K562 (cell line): ENCODE data around the gene CENPU. TPM values are rescaled to one million over a fixed set of nuclear protein-coding genes. Genes with fewer than 3 reads are reported as not detected.

Experiments
- ATAC-seq: fragments of 200-7000 bp; cut with Tn5 transposase; 3 replicates; pipeline ENCODE4 v1.9.1; 2020; ENCODE audit warnings: moderate library complexity
- BruUV-seq: library from RNA; stranded (reverse); fragments of 400-500 nt; replicated peaks from 2 replicates; lab custom pipeline; 2021; lab: Mats Ljungman, UMichigan
- CTCF ChIA-PET: fragments of 300-600 bp; formaldehyde crosslinking; extraction: SDS; loops from one replicate; lab custom pipeline; 2021; ENCODE audit warnings: low intra/inter-chr PET ratio; lab: Yijun Ruan, JAX
- POLR2A ChIA-PET: fragments of 300-600, 350-650 bp; sonication (Branson Sonifier 250); formaldehyde crosslinking; extraction: SDS; loops from one replicate; lab custom pipeline; 2021; ENCODE audit warnings: antibody characterized with exemption, inconsistent platforms; lab: Yijun Ruan, JAX
- DNase-seq, 4 experiments: peaks; one replicate each; pipeline versions ENCODE4 v3.0.0 to v3.0.0-alpha.2; 2011 to 2018; ENCODE audit warnings: low spot score in 3 of 4, mixed read lengths in 3 of 4; ENCODE audit errors: extremely low read depth in 1 of 4
- FAIRE-seq: peaks from 2 replicates; lab custom pipeline; 2011; peaks lifted over from hg19 to GRCh38; lab: Jason Lieb, UNC
- H2AFZ ChIP-seq: 2 replicates; pipeline ENCODE4 v1.6.0; 2011; ENCODE audit warnings: low read depth, low read length, control low read depth, inconsistent platforms
- H3K27ac ChIP-seq: fragments of 200-600 bp; 3 replicates; pipeline ENCODE4 v1.8.0; 2011; ENCODE audit warnings: low read depth, mild to moderate bottlenecking, control low read depth, inconsistent platforms, low read length, moderate library complexity, mixed read lengths; ENCODE audit errors: extremely low read depth
- H3K27me3 ChIP-seq, 2 experiments: fragments of 300-600 bp in 1 of 2; 2 replicates in 1 of 2; 3 replicates in 1 of 2; pipeline versions ENCODE4 v1.6.0 to v1.8.0; 2011; ENCODE audit warnings: inconsistent platforms in 2 of 2, low read length in 2 of 2, mild to moderate bottlenecking in 1 of 2, mixed read lengths in 1 of 2, moderate library complexity in 1 of 2; ENCODE audit not compliant: control insufficient read depth in 2 of 2, insufficient read depth in 2 of 2
- H3K36me3 ChIP-seq: fragments of 300-600 bp; 3 replicates; pipeline ENCODE4 v1.8.0; 2011; ENCODE audit warnings: mild to moderate bottlenecking, low read length, inconsistent platforms; ENCODE audit not compliant: control insufficient read depth, insufficient read depth
- H3K4me1 ChIP-seq, 2 experiments: fragments of 200-600 bp in 1 of 2; replicated peaks in 1 of 2; 2 replicates in 1 of 2; 3 replicates in 1 of 2; pipeline versions ENCODE4 v1.5.1 to v1.8.0; 2011; ENCODE audit warnings: inconsistent platforms in 2 of 2, low read length in 2 of 2, mild to moderate bottlenecking in 1 of 2, mixed read lengths in 1 of 2, moderate library complexity in 1 of 2; ENCODE audit not compliant: control insufficient read depth in 2 of 2, insufficient read depth in 2 of 2
- H3K4me2 ChIP-seq: 2 replicates; pipeline ENCODE4 v1.6.1; 2011; ENCODE audit warnings: low read length, control low read depth, inconsistent platforms, mixed read lengths; ENCODE audit not compliant: insufficient read depth
- H3K4me3 ChIP-seq: fragments of 200-600 bp; sonication (generic), shearing (Covaris generic); 2 replicates; pipeline ENCODE4 v1.5.1; 2016; ENCODE audit warnings: control low read depth, inconsistent platforms
- H3K79me2 ChIP-seq: fragments of 200-600 bp; 3 replicates; pipeline ENCODE4 v1.8.0; 2011; ENCODE audit warnings: low read length, inconsistent platforms; ENCODE audit not compliant: control insufficient read depth, insufficient read depth
- H3K9ac ChIP-seq, 2 experiments: 2 replicates each; pipeline versions ENCODE4 v1.6.0 to v1.6.1; 2011; ENCODE audit warnings: low read depth in 2 of 2, low read length in 2 of 2, control low read depth in 1 of 2, inconsistent platforms in 1 of 2, mild to moderate bottlenecking in 1 of 2, mixed read lengths in 1 of 2; ENCODE audit not compliant: insufficient read depth in 1 of 2
- H3K9me1 ChIP-seq: one replicate; pipeline ENCODE4 v1.6.0; 2011; ENCODE audit warnings: inconsistent platforms, mild to moderate bottlenecking, low read length, moderate library complexity; ENCODE audit not compliant: control insufficient read depth, insufficient read depth
- H3K9me3 ChIP-seq: replicated peaks from 2 replicates; pipeline ENCODE4 v1.5.1; 2011; ENCODE audit warnings: low read depth, low read length, inconsistent platforms; ENCODE audit not compliant: control insufficient read depth, insufficient read depth
- H4K20me1 ChIP-seq: replicated peaks from 2 replicates; pipeline ENCODE4 v1.6.1; 2011; ENCODE audit warnings: low read length, inconsistent platforms, mixed read lengths; ENCODE audit not compliant: control insufficient read depth, insufficient read depth
- ARID2 ChIP-seq: fragments of 450-650 bp; IDR thresholded peaks from 2 replicates; pipeline ENCODE4 v1.6.1; 2017; ENCODE audit warnings: antibody characterized with exemption, mild to moderate bottlenecking
- ARNT ChIP-seq, 2 experiments: fragments of 450-650 bp; IDR thresholded peaks; 2 replicates each; pipeline ENCODE4 v1.6.1; 2016; ENCODE audit warnings: mild to moderate bottlenecking in 1 of 2
- ATF3 ChIP-seq, 2 experiments: fragments of 450-650 bp in 1 of 2; sonication (generic) in 1 of 2; formaldehyde crosslinking in 1 of 2; IDR thresholded peaks in 1 of 2; conservative IDR thresholded peaks in 1 of 2; 2 replicates each; pipeline versions ENCODE4 v1.6.1 to v1.8.1; 2016 to 2023; ENCODE audit warnings: mild to moderate bottlenecking in 2 of 2, moderate library complexity in 2 of 2, inconsistent platforms in 1 of 2, missing genetic modification reagents in 1 of 2
- CHAMP1 ChIP-seq: fragments of 450-650 bp; IDR thresholded peaks from 2 replicates; pipeline ENCODE4 v1.6.1; 2016; ENCODE audit warnings: mild to moderate bottlenecking
- EP400 ChIP-seq: fragments of 450-650 bp; IDR thresholded peaks from 2 replicates; pipeline ENCODE4 v1.6.1; 2017; ENCODE audit warnings: antibody characterized with exemption, mild to moderate bottlenecking, moderate library complexity
- HIVEP1 ChIP-seq: fragments of 250-450 bp; sonication (Bioruptor Pico); IDR thresholded peaks from 2 replicates; pipeline ENCODE4 v1.4.0; 2020; ENCODE audit warnings: mild to moderate bottlenecking
- HNRNPLL ChIP-seq: fragments of 200-400 bp; formaldehyde crosslinking; IDR thresholded peaks from 2 replicates; pipeline ENCODE4 v1.6.1; 2017; ENCODE audit warnings: low read length, low read depth, mild to moderate bottlenecking; ENCODE audit not compliant: poor library complexity, severe bottlenecking
- KAT8 ChIP-seq: fragments of 450-650 bp; IDR thresholded peaks from 2 replicates; pipeline ENCODE4 v1.6.1; 2016; ENCODE audit warnings: low read depth, mild to moderate bottlenecking
- KDM2B ChIP-seq: fragments of 250-450 bp; sonication (Bioruptor Pico); IDR thresholded peaks from 2 replicates; pipeline ENCODE4 v1.8.0; 2021; ENCODE audit warnings: mild to moderate bottlenecking, moderate library complexity
- NFXL1 ChIP-seq: fragments of 450-650 bp; formaldehyde crosslinking; IDR thresholded peaks from 2 replicates; pipeline ENCODE4 v1.4.0; 2021; ENCODE audit warnings: mild to moderate bottlenecking
- PCBP2 ChIP-seq: fragments of 200-400 bp; formaldehyde crosslinking; IDR thresholded peaks from 2 replicates; pipeline ENCODE4 v1.6.1; 2018; ENCODE audit warnings: low read length, low read depth, mild to moderate bottlenecking, moderate library complexity; ENCODE audit not compliant: poor library complexity, severe bottlenecking
- PURB ChIP-seq: sonication (generic); formaldehyde crosslinking; IDR thresholded peaks from 2 replicates; pipeline ENCODE4 v1.9.0; 2021; ENCODE audit warnings: low read depth, mild to moderate bottlenecking, missing genetic modification reagents
- TCF15 ChIP-seq: fragments of 250-450 bp; sonication (Bioruptor Pico); IDR thresholded peaks from 2 replicates; pipeline ENCODE4 v1.8.0; 2022; ENCODE audit warnings: moderate library complexity, mild to moderate bottlenecking, inconsistent platforms
- TEAD4 ChIP-seq, 2 experiments: sonication (generic) in 1 of 2; formaldehyde crosslinking in 1 of 2; IDR thresholded peaks; 2 replicates each; pipeline versions ENCODE4 v1.6.1 to v1.8.0; 2012 to 2022; ENCODE audit warnings: borderline replicate concordance in 1 of 2, inconsistent platforms in 1 of 2, low read length in 1 of 2, mild to moderate bottlenecking in 1 of 2, missing genetic modification reagents in 1 of 2
- ZNF277 ChIP-seq: fragments of 250-450 bp; sonication (Bioruptor Pico); IDR thresholded peaks from 2 replicates; pipeline ENCODE4 v1.8.0; 2022; ENCODE audit warnings: inconsistent platforms, mild to moderate bottlenecking, moderate library complexity, borderline replicate concordance
- WGBS: fragments of 100-300 bp; shearing (Covaris generic); methylation state at CpG from one replicate; pipeline ENCODE4 v1.1.6; 2016; ENCODE audit warnings: low coverage, mixed read lengths; ENCODE audit not compliant: insufficient coverage; ENCODE audit errors: missing lambda C conversion rate; 5-methylcytosine and 5-hydroxymethylcytosine counted together
- in situ Hi-C: fragments of 300-500 bp; cut with MboI; formaldehyde crosslinking; loops from 4 replicates; pipeline ENCODE4 v1.15.0; 2018; ENCODE audit warnings: inconsistent platforms, mixed read lengths
- intact Hi-C: fragments of 100-400 bp; cut with micrococcal nuclease; formaldehyde crosslinking; loops from 2 replicates; pipeline ENCODE4 v1.14.2; 2022
- polyA plus RNA-seq, 8 experiments: library from polyadenylated mRNA; depleted of rRNA in 4 of 8; stranded (reverse) in 5 of 8; unstranded in 3 of 8; fragments of >200 nt; fragmentation: Nextera tagmentation in 2 of 8; fragmentation: Illumina TruSeq in 1 of 8; extraction: Ambion mirVana in 2 of 8; extraction: Trizol in 1 of 8; gene quantifications; 2 replicates each; pipeline versions ENCODE4 v1.2.1 to v1.2.3, GENCODE V29; 2011 to 2014; ENCODE audit warnings: inconsistent platforms in 1 of 8, missing spikeins in 1 of 8
- total RNA-seq, 7 experiments: library from RNA; depleted of rRNA in 6 of 7; stranded (reverse); fragments of >200 nt in 6 of 7; fragmentation: Illumina TruSeq in 2 of 7; extraction: Trizol in 2 of 7; gene quantifications; 2 replicates each; pipeline versions ENCODE4 v1.2.1 to v1.2.3, GENCODE V29; 2011 to 2021; ENCODE audit warnings: low replicate concordance in 1 of 7
- TF ChIP-seq, protein P1 (sequence below): sonication (generic); formaldehyde crosslinking; IDR thresholded peaks from 2 replicates; pipeline ENCODE4 v1.8.1; 2023; ENCODE audit warnings: mild to moderate bottlenecking, missing genetic modification reagents

Gene CENPU
- total and polyA plus RNA-seq, 9 of the 15 experiments (the other 6 are each of a cell fraction or from before 2014, with no cell fraction given), result 39.4 to 98.7 (median 84.3) TPM

GRCh38 chr4:184771416-184771815, 37.5 kb upstream of the CENPU start:
- BruUV-seq, result no TSS peak
- intact Hi-C loops (no loop called here), in situ Hi-C loops (no loop called here)
- Histone ChIP-seq H2AFZ (no peak overlapping the region), H4K20me1 (no peaks in the 10 kb centered on the region), H3K27ac (no peak overlapping the region), H3K4me2 (no peak overlapping the region), H3K9ac (no peak overlapping the region), H3K4me1 (no peaks in the 10 kb centered on the region), H3K9me1 (no peaks in the 10 kb centered on the region), H3K9me3 (no peaks in the 10 kb centered on the region), H3K36me3 (peaks cover 2% of the 10 kb centered on the region; the same call in 1 of the 3 replicates), H3K4me3 (no peak overlapping the region), H3K79me2 (no peaks in the 10 kb centered on the region), H3K27me3 (no peaks in the 10 kb centered on the region)
- DNase-seq (no peak), FAIRE-seq (no peak), ATAC-seq (no peak)
- ChIA-PET POLR2A (no interaction called here), CTCF (no interaction called here)
- TF ChIP-seq ZNF277 (CRISPR knock-in tag), result no peak
- no peak for TF ChIP-seq PCBP2
- no peak for TF ChIP-seq HIVEP1 (CRISPR knock-in tag)
- no peak for TF ChIP-seq ATF3 (IDR thresholded peaks at IDR 0.05)
- no peak for TF ChIP-seq ATF3 (CRISPR knock-in tag; conservative IDR thresholded peaks at IDR 0.05)
- TF ChIP-seq KDM2B (CRISPR knock-in tag), result no peak
- TF ChIP-seq KAT8, result no peak
- no peak for TF ChIP-seq ARNT (IDR thresholded peaks at IDR 0.05)
- no peak for TF ChIP-seq HNRNPLL
- TF ChIP-seq EP400, result no peak
- no peak for TF ChIP-seq NFXL1 (CRISPR knock-in tag)
- no peak for TF ChIP-seq TEAD4 (IDR thresholded peaks at IDR 0.05; ENCODE audit: low read length)
- no peak for TF ChIP-seq TEAD4 (CRISPR knock-in tag; IDR thresholded peaks at IDR 0.05; ENCODE audit: borderline replicate concordance)
- TF ChIP-seq CHAMP1, result no peak
- TF ChIP-seq, protein P1, sequence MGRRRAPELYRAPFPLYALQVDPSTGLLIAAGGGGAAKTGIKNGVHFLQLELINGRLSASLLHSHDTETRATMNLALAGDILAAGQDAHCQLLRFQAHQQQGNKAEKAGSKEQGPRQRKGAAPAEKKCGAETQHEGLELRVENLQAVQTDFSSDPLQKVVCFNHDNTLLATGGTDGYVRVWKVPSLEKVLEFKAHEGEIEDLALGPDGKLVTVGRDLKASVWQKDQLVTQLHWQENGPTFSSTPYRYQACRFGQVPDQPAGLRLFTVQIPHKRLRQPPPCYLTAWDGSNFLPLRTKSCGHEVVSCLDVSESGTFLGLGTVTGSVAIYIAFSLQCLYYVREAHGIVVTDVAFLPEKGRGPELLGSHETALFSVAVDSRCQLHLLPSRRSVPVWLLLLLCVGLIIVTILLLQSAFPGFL (CRISPR knock-in tag), result no peak
- no peak for TF ChIP-seq TCF15 (CRISPR knock-in tag)
- TF ChIP-seq ARID2, result no peak
- TF ChIP-seq PURB (CRISPR knock-in tag), result no peak
- 20% methylated on average over 1 of the region's 1 CpG for WGBS
